WTC11 (cell line): ENCODE data around the gene NME8. TPM values are rescaled to one million over a fixed set of nuclear protein-coding genes. Genes with fewer than 3 reads are reported as not detected.
"Not testable (repeated sequence)": the region's sequence is repeated elsewhere in the genome, so short reads cannot be mapped to it uniquely, and the experiment has no call there.

Experiments
- ATAC-seq: fragments of 200-7000 bp; cut with Tn5 transposase; 2 replicates; pipeline ENCODE4 v1.10.0; 2021; ENCODE audit warnings: mild to moderate bottlenecking, moderate library complexity
- Bru-seq: library from RNA; stranded (reverse); fragments of 400-500 nt; gene quantifications from one replicate; lab custom pipeline; 2021; lab: Mats Ljungman, UMichigan
- CTCF ChIA-PET: fragments of 300-600 bp; sonication (Branson Sonifier 250); formaldehyde crosslinking; loops from one replicate; lab custom pipeline; 2021; ENCODE audit warnings: antibody characterized with exemption; lab: Charles Lee
- POLR2A ChIA-PET: fragments of 350-600 bp; sonication (Branson Sonifier 250); formaldehyde crosslinking; loops from one replicate; lab custom pipeline; 2021; ENCODE audit warnings: antibody characterized with exemption; lab: Charles Lee
- DNase-seq: peaks from one replicate; pipeline ENCODE4 v3.0.0; 2021; ENCODE audit warnings: low spot score
- H3K27ac Mint-ChIP-seq: 2 replicates; pipeline ENCODE4 v1.8.0; 2021; ENCODE audit warnings: mixed read lengths
- H3K27me3 Mint-ChIP-seq: 2 replicates; pipeline ENCODE4 v1.8.0; 2021; ENCODE audit warnings: low read depth, mild to moderate bottlenecking, moderate library complexity, mixed read lengths
- H3K36me3 Mint-ChIP-seq: 2 replicates; pipeline ENCODE4 v1.8.0; 2021; ENCODE audit warnings: mixed read lengths
- H3K4me1 Mint-ChIP-seq: 2 replicates; pipeline ENCODE4 v1.8.0; 2022; ENCODE audit warnings: mixed read lengths
- H3K4me3 Mint-ChIP-seq: 2 replicates; pipeline ENCODE4 v1.8.0; 2021; ENCODE audit warnings: mild to moderate bottlenecking, moderate library complexity, mixed read lengths
- H3K9me3 Mint-ChIP-seq: 2 replicates; pipeline ENCODE4 v1.8.0; 2021; ENCODE audit warnings: mixed read lengths
- ATF3 ChIP-seq: sonication (generic); formaldehyde crosslinking; conservative IDR thresholded peaks from 2 replicates; pipeline ENCODE4 v1.8.1; 2022; ENCODE audit warnings: mild to moderate bottlenecking, missing genetic modification reagents
- CREB1 ChIP-seq: sonication (generic); formaldehyde crosslinking; IDR thresholded peaks from 2 replicates; pipeline ENCODE4 v1.8.0; 2023; ENCODE audit warnings: mild to moderate bottlenecking, missing genetic modification reagents
- CREM ChIP-seq: sonication (generic); formaldehyde crosslinking; IDR thresholded peaks from 2 replicates; pipeline ENCODE4 v1.8.1; 2022; ENCODE audit warnings: mild to moderate bottlenecking, missing genetic modification reagents, moderate library complexity
- ELF4 ChIP-seq: sonication (generic); formaldehyde crosslinking; IDR thresholded peaks from 2 replicates; pipeline ENCODE4 v1.8.1; 2022; ENCODE audit warnings: low read depth, mild to moderate bottlenecking, moderate library complexity, missing genetic modification reagents
- HMGXB4 ChIP-seq: sonication (generic); formaldehyde crosslinking; IDR thresholded peaks from 2 replicates; pipeline ENCODE4 v1.8.1; 2023; ENCODE audit warnings: mild to moderate bottlenecking, moderate library complexity, missing genetic modification reagents
- IRF2 ChIP-seq: sonication (generic); formaldehyde crosslinking; IDR thresholded peaks from 2 replicates; pipeline ENCODE4 v1.8.0; 2022; ENCODE audit warnings: low read depth, missing genetic modification reagents, borderline replicate concordance
- MYBL2 ChIP-seq: sonication (generic); formaldehyde crosslinking; IDR thresholded peaks from 2 replicates; pipeline ENCODE4 v1.8.1; 2023; ENCODE audit warnings: mild to moderate bottlenecking, moderate library complexity, missing genetic modification reagents
- NFATC4 ChIP-seq: fragments of 250-450 bp; sonication (Bioruptor Pico); IDR thresholded peaks from 2 replicates; pipeline ENCODE4 v1.9.0; 2021; ENCODE audit warnings: mild to moderate bottlenecking
- NFE2L1 ChIP-seq: sonication (generic); formaldehyde crosslinking; IDR thresholded peaks from 2 replicates; pipeline ENCODE4 v1.8.1; 2023; ENCODE audit warnings: missing genetic modification reagents
- PRRX2 ChIP-seq: fragments of 250-450 bp; sonication (Bioruptor Pico); IDR thresholded peaks from 2 replicates; pipeline ENCODE4 v1.8.0; 2021; ENCODE audit warnings: mild to moderate bottlenecking
- SOX15 ChIP-seq: fragments of 250-450 bp; sonication (Bioruptor Pico); IDR thresholded peaks from 2 replicates; pipeline ENCODE4 v1.9.0; 2021; ENCODE audit warnings: mild to moderate bottlenecking
- TP53 ChIP-seq: sonication (generic); formaldehyde crosslinking; IDR thresholded peaks from 2 replicates; pipeline ENCODE4 v1.8.1; 2023; ENCODE audit warnings: mild to moderate bottlenecking, missing genetic modification reagents
- ZBTB21 ChIP-seq: sonication (generic); formaldehyde crosslinking; IDR thresholded peaks from 2 replicates; pipeline ENCODE4 v1.8.1; 2023; ENCODE audit warnings: mild to moderate bottlenecking, missing genetic modification reagents, borderline replicate concordance
- ZNF232 ChIP-seq: sonication (generic); formaldehyde crosslinking; IDR thresholded peaks from 2 replicates; pipeline ENCODE4 v1.8.0; 2022; ENCODE audit warnings: mild to moderate bottlenecking, missing genetic modification reagents
- ZNF512 ChIP-seq: sonication (generic); formaldehyde crosslinking; IDR thresholded peaks from 2 replicates; pipeline ENCODE4 v1.8.1; 2022; ENCODE audit warnings: missing genetic modification reagents, borderline replicate concordance
- ZNF532 ChIP-seq: fragments of 250-450 bp; sonication (Bioruptor Pico); IDR thresholded peaks from 2 replicates; pipeline ENCODE4 v1.9.0; 2021; ENCODE audit warnings: mild to moderate bottlenecking, borderline replicate concordance
- ZSCAN18 ChIP-seq: fragments of 250-450 bp; sonication (Bioruptor Pico); IDR thresholded peaks from 2 replicates; pipeline ENCODE4 v2.1.2; 2022; ENCODE audit warnings: mild to moderate bottlenecking, moderate library complexity
- long read RNA-seq, 3 experiments: library from RNA in 1 of 3; library from capped mRNA in 1 of 3; library from polyadenylated mRNA in 1 of 3; unstranded in 2 of 3; stranded (forward) in 1 of 3; transcript quantifications; one replicate each; pipeline ENCODE4 v2.0.0, GENCODE V29; 2021
- total RNA-seq: library from RNA; stranded (reverse); gene quantifications from 3 replicates; pipeline ENCODE4 v1.2.3, GENCODE V29; 2021

Gene NME8
- total RNA-seq (1.0 to 2.3 TPM (median 1.5 TPM) in 3 replicates), Bru-seq, nascent RNA (percentile 54 among the genes with signal in this experiment)
- long read RNA-seq, experiment 1: 0 reads
- long read RNA-seq, experiment 2, partial matches to known transcripts: 0 of 2 reads
- long read RNA-seq, experiment 2, other reads (novel, unspliced or antisense): 1 of 2 reads
- long read RNA-seq, experiment 3: 0 reads

- H3K4me3 Mint-ChIP-seq: no peak within 1 kb of the TSS
- TF ChIP-seq ZNF512: peak; percentile 59; the same call in 1 of the 2 replicates
- no peak for TF ChIP-seq IRF2 (CRISPR knock-in tag)
- no peak for TF ChIP-seq NFATC4
- no peak for TF ChIP-seq ZSCAN18 (CRISPR knock-in tag)
- TF ChIP-seq, all 79 proteins: peak for 1
- H3K4me1 Mint-ChIP-seq: no peaks in the 10 kb centered on the region
- CTCF ChIA-PET: no interaction called here
- no peak for ATAC-seq
- H3K9me3 Mint-ChIP-seq: peaks cover 29% of the 10 kb centered on the region
- no peak for DNase-seq
- peaks cover 3% of the 10 kb centered on the region for H3K27me3 Mint-ChIP-seq
- H3K36me3 Mint-ChIP-seq: no peaks in the 10 kb centered on the region
- POLR2A ChIA-PET: no interaction called here
- H3K27ac Mint-ChIP-seq: no peak within 1 kb of the TSS
These were observed at the start of gene NME8 for GRCh38 chr7:37848297-37848696. Gene NME8, plus strand, starts transcription at chr7:37848597. Its CDS starts 1,670 bp downstream, at chr7:37850267.

GRCh38 chr7:37806152-37806551 lies 42.2 kb upstream of the NME8 start:
- ChIA-PET CTCF (no interaction called here), POLR2A (no interaction called here)
- Mint-ChIP-seq H3K4me3 (no peak overlapping the region), H3K27ac (no peak overlapping the region), H3K4me1 (peaks cover 5% of the 10 kb centered on the region; the same call in 1 of the 2 replicates), H3K36me3 (no peaks in the 10 kb centered on the region), H3K9me3 (peaks cover 3% of the 10 kb centered on the region; the same call in 1 of the 2 replicates)
- DNase-seq: no peak
- no peak for TF ChIP-seq TP53 (CRISPR knock-in tag)
- no peak for TF ChIP-seq SOX15
- TF ChIP-seq ZNF232 (CRISPR knock-in tag): no peak
- TF ChIP-seq, all 79 proteins: peak for 0
- ATAC-seq: no peak
- no peaks in the 10 kb centered on the region for H3K27me3 Mint-ChIP-seq

- ATAC-seq, DNase-seq, H3K4me3 Mint-ChIP-seq, H3K27me3 Mint-ChIP-seq, H3K27ac Mint-ChIP-seq, H3K9me3 Mint-ChIP-seq, CTCF ChIA-PET, POLR2A ChIA-PET, H3K36me3 Mint-ChIP-seq: not testable (repeated sequence)
- peaks cover 20% of the 10 kb centered on the region for H3K4me1 Mint-ChIP-seq
These were observed 36.2 kb upstream of the NME8 start for GRCh38 chr7:37812161-37812580.

GRCh38 chr7:37815671-37816371 lies 32.6 kb upstream of the NME8 start:
- no peak overlapping the region for H3K4me3 Mint-ChIP-seq
- H3K4me1 Mint-ChIP-seq: peaks cover 28% of the 10 kb centered on the region
- ChIA-PET CTCF (interaction anchor here (1.2 kb wide), 1 partner anchor 18 kb away, joined by 3 read pairs; no protein-coding TSS in a partner anchor), POLR2A (no interaction called here)
- ATAC-seq (no peak), DNase-seq (no peak)
- H3K9me3 Mint-ChIP-seq: peaks cover 8% of the 10 kb centered on the region; the same call in 1 of the 2 replicates
- no peaks in the 10 kb centered on the region for H3K27me3 Mint-ChIP-seq
- no peaks in the 10 kb centered on the region for H3K36me3 Mint-ChIP-seq
- no peak overlapping the region for H3K27ac Mint-ChIP-seq
- no peak for TF ChIP-seq CREM
- TF ChIP-seq ATF3: no peak
- no peak for TF ChIP-seq PRRX2 (CRISPR knock-in tag)
- TF ChIP-seq ZSCAN18 (CRISPR knock-in tag): no peak
- TF ChIP-seq HMGXB4 (CRISPR knock-in tag): no peak
- no peak for TF ChIP-seq SOX15
- TF ChIP-seq NFE2L1 (CRISPR knock-in tag): no peak
- no peak for TF ChIP-seq ELF4 (CRISPR knock-in tag)
- TF ChIP-seq CREB1 (CRISPR knock-in tag): no peak
- no peak for TF ChIP-seq ZNF532 (CRISPR knock-in tag)
- no peak for TF ChIP-seq MYBL2 (CRISPR knock-in tag)
- TF ChIP-seq ZBTB21: no peak
